ENCODE data around the gene DNAH7.

DNA sequence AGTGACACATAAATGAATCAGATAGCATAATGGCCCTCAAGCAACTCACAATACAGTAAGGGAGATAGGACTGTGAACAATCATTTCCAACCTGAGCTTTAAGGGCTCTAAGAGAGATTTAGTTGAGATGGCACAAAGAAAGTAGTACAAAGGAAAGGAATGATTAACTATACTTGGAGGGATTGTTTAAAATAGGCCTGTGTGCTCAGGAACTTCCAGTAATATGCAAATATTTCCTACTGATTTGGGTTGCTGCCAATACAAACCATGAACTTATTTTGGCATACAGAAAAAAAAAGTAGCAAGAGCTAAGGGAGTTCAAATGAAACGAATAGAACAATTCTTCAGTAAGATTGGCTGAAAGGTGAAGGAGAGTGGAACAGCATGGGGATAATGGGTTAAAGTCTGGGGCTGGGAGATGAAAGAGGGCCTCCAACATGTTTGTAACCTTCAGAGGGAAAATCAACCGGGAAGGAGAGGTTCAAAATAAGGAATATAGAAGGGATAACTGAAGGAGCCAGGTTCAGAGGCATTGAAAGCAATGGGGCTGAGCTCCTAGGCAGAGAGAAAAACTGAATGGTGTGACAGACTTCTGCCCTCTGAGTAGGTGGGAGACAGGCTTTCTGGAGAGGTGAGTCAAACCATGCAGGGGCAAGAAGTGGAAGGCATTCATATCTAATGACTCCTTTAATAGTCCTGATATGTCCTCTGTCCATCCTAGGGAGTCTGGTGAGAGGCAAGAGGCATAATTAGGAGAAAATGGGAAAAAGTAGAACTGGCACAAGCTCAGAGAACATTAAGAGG lies 83.5 kb downstream of the DNAH7 start:
- TF ChIP-seq, protein P1, sequence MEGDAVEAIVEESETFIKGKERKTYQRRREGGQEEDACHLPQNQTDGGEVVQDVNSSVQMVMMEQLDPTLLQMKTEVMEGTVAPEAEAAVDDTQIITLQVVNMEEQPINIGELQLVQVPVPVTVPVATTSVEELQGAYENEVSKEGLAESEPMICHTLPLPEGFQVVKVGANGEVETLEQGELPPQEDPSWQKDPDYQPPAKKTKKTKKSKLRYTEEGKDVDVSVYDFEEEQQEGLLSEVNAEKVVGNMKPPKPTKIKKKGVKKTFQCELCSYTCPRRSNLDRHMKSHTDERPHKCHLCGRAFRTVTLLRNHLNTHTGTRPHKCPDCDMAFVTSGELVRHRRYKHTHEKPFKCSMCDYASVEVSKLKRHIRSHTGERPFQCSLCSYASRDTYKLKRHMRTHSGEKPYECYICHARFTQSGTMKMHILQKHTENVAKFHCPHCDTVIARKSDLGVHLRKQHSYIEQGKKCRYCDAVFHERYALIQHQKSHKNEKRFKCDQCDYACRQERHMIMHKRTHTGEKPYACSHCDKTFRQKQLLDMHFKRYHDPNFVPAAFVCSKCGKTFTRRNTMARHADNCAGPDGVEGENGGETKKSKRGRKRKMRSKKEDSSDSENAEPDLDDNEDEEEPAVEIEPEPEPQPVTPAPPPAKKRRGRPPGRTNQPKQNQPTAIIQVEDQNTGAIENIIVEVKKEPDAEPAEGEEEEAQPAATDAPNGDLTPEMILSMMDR (IDR thresholded peaks at IDR 0.05), result no peak
- no peak for TF ChIP-seq POLR2A (IDR thresholded peaks at IDR 0.05)

All from testis (tissue), 2 donors.